SU-DHL-6 (cell line): Measurements from ENCODE around the gene DENND2C.

ENCODE experiments used
- CTCF ChIP-seq: fragments of 200-600 bp; sonication (generic); IDR thresholded peaks from one replicate; pipeline ENCODE4 v1.5.1; 2017; ENCODE audit warnings: antibody characterized with exemption, mild to moderate bottlenecking, low read length, moderate library complexity; ENCODE audit not compliant: insufficient read depth, poor library complexity, severe bottlenecking
- EZH2phosphoT487 ChIP-seq: fragments of 200-600 bp; sonication (generic), shearing (Covaris generic); conservative IDR thresholded peaks from 2 replicates; pipeline ENCODE4 v1.6.1; 2018; ENCODE audit warnings: mild to moderate bottlenecking, antibody characterized with exemption, low read length, moderate library complexity, mixed read lengths

DNA sequence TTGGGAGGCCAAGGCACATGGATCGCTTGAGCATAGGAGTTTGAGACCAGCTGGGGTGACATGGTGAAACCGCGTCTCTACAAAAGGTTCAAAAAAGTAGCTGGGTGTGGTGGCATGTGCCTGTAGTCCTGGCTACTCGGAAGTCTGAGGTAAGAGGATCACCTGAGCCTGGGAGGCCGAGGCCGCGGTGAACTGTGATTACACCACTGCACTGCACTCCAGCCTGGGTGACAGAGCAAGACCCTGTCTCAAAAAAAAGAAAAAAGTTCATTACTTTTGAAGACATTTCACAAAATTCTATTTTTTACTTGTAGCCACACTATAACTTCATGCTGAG is 2.1 kb upstream of the DENND2C start:
- TF ChIP-seq CTCF (no peak), EZH2phosphoT487 (no peak)
